GM19240 (cell line): ENCODE measurements around the gene PATZ1.
"Not testable (repeated sequence)": the region's sequence is repeated elsewhere in the genome, so short reads cannot be mapped to it uniquely, and the experiment has no call there.

ENCODE experiments used
- DNase-seq: peaks from one replicate; pipeline ENCODE4 v3.0.0; 2011; ENCODE audit warnings: low spot score; ENCODE audit not compliant: insufficient read length

Gene PATZ1, protein sequence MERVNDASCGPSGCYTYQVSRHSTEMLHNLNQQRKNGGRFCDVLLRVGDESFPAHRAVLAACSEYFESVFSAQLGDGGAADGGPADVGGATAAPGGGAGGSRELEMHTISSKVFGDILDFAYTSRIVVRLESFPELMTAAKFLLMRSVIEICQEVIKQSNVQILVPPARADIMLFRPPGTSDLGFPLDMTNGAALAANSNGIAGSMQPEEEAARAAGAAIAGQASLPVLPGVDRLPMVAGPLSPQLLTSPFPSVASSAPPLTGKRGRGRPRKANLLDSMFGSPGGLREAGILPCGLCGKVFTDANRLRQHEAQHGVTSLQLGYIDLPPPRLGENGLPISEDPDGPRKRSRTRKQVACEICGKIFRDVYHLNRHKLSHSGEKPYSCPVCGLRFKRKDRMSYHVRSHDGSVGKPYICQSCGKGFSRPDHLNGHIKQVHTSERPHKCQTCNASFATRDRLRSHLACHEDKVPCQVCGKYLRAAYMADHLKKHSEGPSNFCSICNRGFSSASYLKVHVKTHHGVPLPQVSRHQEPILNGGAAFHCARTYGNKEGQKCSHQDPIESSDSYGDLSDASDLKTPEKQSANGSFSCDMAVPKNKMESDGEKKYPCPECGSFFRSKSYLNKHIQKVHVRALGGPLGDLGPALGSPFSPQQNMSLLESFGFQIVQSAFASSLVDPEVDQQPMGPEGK

DNA sequence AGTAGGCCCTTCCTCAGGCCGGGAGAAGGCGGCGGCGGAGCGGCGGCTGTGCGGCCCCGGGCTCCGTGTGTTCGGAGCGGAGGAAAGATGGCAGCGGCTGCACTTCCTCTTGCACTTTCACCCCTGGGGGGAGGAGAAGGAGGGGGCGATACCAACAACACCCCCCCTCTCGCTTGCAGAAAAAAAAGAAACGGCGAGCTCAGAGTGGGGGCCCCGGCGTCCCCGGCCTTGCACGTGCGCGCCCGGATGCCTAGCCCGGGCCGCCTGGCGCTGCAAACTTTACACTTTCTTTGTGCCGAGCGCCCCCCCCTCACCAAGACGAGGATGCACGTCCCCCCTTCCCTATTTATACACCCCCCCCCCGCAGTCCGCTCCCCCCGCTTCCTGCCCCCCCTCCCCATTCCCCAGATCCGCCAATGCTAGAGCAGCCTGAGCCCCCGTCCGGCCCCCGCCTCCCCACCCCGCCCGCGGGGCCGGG lies at the start of gene PATZ1:
Gene PATZ1, minus strand, starts transcription at position 92 of the 478 bp plus-strand sequence. CDS start 744 bp downstream, outside the sequence.
- DNase-seq = peak; percentile 62

DNA sequence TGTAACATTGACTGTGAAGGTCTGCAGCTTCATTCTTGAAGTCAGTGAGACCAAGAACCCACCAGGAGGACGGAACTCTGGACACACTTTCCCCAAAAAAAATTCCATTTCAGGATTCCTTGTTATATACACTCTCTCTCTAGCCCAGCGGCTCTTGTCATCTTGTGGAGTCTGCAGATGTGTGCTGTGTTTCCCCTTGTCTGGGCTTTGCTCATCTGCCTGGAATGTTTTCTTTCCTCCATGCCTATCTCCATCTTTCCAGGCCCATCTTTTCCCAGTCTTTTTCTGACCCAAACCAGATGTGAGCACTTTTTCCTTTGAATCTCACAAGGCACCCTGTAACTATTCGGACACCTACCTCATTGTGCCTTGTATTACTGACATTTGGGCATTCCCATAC lies 48.2 kb upstream of the PATZ1 start:
- DNase-seq = no peak

DNA sequence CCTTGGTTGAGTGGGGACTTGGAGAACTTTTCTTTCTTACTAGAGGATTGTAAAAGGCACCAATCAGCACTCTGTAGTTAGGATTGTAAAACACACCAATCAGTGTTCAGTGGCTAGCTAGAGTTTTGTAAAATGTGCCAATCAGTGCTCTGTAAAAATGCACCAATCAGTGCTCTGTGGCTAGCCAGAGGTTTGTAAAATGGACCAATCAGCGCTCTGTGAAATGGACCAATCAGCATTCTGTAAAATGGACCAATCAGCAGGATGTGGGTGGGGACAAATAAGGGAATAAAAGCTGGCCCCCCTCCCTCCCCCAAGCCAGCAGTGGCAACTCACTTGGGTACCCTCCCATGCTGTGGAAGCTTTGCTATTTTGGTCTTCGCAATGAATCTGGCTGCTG lies 47.7 kb upstream of the PATZ1 start:
- no peak for DNase-seq

DNA sequence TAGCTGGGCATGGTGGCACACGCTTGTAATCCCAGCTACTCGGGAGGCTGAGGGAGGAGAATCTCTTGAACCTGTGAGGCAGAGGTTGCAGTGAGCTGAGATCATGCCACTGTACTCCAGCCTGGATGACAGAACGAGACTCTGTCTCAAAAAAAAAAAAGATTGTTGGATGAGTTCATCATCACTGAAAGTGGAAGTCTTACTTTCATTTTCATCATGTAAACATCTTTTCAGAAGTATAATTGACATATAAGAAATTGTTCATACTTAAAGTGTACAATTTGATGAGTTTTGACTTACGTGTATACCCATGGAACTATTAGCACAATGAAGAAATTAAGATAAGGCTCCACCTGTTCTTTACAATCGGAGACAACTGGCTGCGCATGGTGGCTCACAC lies 32.5 kb upstream of the PATZ1 start:
- not testable (repeated sequence) for DNase-seq

DNA sequence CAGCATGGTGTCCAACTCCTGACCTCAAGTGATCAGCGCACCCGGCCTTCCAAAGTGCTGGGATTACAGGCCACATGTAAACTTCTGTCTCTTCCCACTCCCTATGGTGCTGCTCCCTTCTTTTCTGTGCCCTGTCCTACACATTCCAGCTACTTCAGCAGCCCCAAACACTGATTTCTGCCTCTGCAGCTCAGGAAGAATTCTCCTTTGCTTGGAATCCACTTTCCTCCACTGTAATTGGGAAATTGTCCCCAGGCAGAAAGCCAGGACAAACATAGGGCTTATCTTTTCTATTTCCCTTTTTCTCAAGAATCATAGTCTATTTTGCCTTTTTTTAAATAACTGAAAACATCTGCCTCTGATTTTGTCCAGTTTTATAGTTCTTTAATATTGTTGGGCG lies 32.0 kb upstream of the PATZ1 start:
- DNase-seq = no peak

DNA sequence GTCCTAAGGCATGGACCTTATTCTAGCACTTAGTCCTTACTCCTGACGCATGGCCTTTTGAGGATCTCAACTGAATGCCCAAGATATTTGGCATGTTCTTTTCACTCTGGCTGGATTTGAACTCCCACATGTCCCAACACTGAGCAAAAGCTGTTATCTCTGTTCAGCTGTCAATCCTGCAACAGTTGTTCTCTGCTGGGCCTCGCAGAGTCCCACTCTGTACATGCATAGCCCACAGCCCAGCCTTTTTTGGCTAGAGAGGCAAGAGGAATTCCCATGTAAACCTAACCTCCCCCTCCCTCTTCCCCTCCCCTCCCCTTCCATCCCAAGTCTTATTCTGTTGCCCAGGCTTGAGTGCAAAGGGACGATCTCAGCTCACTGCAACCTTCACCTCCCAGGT lies 31.5 kb upstream of the PATZ1 start:
- no peak for DNase-seq

DNA sequence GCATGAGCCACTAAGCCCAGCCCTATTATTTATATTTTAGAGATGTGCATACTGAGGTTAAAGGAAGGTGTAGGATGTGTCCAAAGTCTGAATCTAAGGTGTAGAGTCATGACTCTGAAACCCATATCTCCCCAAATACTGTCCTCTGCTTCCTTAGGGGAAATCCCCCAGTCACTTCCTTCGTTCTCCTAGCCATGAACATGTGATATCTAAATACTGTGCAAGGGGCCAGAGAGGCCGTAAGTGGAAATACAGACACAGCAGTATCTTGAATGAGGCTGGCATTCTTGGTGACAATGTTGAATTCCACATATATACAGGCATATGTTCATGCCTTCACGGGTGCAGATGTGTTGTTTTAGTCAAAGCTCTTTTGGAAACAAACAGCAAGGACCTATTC lies 21.3 kb upstream of the PATZ1 start:
- no peak for DNase-seq

DNA sequence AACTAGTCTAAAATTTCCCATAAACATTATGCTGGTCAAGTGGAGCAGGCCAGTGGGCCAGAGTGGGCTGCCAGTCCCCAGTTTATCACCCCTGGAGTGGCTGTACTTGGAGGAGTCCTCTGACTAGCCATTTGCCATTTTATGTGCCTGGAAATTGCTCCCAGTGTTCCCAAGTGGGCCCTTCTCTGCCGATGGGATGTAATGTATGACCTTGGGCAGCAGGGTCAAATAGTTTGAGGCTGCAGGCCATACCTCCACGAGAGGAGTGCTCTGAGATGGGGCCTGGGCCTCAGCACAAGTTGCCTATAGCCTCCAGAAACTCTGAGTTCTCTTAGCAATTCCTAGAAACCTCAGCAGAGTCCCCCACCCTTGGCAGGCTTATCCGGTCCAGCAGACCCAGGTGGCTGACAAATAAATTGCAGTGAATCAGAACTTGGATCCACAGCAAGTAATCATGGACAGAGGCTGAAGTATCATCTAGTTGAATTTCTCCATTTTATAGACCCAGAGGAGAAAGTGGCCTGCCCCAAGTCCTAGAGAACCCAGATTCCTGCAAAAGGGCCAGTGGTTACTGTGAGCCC lies 17.8 kb upstream of the PATZ1 start:
- DNase-seq = no peak

DNA sequence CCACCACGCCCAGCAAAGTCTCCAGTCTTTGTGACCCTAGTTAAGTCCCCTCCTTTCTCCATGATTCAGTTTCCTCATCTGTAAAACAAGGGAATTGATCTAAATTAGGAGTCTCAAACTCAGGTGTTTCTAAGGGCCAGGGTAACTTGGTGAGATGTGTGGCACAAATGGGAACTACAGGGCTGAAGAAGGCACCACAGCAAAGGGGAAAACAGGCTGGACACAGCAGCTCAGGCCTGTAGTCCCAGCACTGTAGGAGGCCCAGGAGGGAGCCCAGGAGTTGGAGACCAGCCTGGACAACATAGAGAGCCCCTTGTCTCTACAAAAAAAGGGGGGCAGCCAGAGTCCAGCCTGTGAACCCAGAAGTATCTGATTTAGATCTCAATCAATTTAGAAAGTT lies 15.6 kb upstream of the PATZ1 start:
- no peak for DNase-seq

DNA sequence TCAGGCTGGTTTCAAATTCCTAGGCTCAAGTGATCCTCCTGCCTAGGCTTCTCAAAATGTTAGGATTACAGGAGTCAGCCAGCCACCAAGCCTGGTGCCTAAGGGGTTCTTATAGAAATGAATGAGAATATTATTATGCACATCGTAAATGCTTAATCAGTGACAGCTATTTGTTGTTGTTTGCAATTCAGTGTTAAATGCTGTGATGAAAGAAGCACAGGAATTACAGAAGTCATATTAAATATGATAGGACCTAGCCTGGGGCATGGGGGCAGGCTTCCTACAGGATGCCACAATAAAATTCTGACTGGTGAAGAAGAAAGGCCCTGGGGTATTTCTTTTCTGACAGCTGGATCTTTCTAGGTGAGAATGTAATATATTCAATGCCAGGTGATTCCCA lies 13.9 kb upstream of the PATZ1 start:
- no peak for DNase-seq

DNA sequence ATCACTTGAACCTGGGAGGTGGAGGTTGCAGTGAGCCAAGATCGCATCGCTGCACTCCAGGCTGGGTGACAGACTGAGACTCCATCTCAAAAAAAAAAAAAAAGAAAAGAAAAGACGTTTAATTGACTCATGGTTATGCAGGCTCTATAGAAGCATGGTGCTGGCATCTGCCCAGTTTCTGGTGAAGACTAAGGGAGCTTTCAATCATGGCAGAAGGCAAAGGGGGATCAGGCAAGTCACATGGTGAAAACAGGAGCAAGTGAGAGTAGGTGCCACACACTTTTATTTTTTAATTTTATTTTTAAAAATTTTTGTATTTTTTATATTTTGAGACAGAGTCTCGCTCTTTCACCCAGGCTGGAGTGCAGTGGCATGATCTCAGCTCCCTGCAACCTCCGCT lies 8.4 kb upstream of the PATZ1 start:
- no peak for DNase-seq

DNA sequence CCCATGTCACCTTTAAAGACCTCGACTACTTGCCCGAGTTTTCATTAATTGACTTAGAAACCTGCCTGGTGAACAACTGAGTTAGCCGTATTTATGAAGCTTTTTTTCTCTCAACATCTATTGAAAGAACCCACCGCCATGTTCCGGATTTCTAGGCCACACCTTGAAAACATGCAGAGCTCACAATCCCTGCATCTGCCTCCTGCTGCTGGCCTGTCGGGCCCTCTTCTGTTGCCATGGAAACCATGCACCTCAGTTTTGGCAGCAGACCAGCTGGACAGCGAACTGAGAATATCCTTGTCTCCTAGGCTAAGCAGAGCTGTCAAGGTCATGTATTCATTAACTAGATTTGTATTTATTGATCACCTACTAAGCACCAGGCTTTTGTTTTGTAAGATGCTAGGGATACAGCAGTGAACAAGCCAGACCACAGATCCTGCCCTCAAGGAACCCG lies 4.3 kb upstream of the PATZ1 start:
- no peak for DNase-seq

DNA sequence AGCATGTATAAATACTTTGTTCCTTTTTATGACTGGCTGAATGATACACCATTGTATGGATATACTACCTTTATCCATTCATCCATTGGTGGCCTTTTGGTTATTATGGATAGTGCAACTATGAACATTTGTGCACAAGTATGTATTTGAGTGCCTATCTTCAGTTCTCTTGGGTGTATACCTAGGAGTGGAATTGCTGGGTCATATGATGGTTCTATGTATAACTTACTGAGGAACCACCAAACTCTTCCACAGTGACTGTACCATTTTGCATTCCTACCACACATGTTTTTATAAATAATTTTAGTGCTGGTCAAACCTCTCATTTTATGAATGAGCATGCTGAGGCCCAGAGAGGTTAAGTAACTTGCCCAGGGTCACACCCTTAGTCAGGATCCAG lies 3.8 kb upstream of the PATZ1 start:
- no peak for DNase-seq

DNA sequence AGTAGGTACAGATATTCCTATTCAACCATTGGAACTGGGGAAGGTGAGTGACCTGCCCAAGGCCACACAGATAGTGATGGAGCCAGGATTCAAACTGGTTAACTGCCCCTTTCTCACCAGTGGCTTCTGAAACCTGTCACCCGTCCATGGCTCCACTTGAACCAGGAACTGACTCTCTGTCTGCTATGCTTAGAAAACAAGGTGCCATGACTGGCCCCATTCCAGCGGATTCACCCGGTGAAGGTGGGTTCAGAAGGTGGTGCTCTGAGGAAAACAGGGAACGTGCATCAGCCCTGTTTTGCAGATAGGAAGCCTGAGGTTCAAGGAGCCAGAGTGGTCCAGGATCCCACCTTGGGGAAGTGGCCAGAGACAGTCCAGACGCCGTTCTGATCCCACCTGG lies 2.6 kb upstream of the PATZ1 start:
- DNase-seq = no peak

DNA sequence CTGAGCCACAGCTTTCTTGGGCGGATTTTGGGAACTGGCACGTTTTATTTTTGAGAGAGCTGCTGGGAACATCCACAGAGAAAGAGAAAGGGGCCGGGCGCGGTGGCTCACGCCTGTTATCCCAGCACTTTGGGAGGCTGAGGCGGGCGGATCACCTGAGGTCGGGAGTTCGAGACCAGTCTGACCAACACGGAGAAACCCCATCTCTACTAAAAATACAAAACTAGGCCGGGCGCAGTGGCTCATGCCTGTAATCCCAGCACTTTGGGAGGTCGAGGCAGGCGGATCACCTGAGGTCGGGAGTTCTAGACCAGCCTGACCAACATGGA lies 1.8 kb upstream of the PATZ1 start:
- not testable (repeated sequence) for DNase-seq

DNA sequence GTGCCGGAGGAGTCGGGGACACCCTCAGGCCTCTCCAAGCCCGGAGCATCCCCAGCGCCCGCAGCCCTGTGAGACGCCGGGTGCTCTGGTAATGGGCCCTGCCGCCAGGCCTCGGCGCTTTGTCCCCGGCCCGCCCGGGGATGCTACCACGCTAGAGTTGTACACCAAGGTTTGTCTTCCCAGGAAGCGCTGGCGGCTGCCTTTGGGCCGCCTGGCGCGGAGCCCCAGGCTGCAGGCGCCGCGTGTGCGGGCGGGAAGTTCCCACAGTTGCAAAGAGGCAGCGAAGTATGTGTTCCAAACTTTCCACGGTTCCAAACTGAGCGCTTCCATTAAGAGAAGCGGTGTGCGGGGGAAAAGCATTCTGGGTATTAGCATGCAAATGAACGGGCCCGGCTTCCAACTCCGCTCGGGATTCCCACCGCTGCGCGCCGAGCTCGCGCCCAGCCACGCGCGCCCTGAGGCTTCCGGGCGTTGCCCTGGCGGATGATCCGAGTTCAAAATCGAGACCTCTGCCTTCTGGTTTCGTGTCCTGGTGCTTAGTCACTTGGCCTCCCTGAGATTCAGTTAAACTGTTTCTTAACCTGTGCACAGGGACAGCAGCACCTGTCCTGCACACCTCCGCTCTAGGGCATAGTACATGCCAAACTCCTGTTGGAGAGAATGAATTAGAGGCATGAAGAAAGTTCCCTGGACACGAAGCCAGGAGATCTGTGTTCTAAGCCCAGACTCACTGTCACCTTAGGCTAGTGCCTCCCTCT lies 1.3 kb upstream of the PATZ1 start:
- no peak for DNase-seq

DNA sequence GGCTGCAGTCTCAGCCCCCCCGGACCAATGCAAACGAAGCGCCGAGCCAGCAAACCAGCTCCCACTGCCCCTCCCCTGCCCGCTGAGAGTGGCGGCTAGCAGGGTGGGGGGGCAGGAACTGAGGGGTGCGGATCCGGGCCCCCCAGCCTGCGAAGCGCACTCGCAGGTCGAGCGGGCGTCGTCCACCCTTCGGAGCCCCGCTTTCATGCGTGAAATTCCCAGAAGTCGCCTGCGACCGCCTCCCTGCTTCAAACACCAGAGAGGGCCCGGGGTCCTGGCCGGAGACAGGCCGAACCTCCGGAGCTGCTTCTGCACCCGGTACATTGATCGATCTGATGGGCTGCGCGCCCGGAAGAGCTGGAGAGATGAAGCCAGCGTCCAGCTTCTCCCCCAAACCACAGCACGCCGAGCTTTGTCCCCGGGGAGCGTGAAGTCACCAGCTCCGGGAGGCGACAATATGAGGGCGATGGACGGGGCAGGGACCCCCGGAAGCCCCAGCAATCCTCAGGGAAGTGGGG lies 646 bp upstream of the PATZ1 start:
- peak; percentile 49 for DNase-seq

DNA sequence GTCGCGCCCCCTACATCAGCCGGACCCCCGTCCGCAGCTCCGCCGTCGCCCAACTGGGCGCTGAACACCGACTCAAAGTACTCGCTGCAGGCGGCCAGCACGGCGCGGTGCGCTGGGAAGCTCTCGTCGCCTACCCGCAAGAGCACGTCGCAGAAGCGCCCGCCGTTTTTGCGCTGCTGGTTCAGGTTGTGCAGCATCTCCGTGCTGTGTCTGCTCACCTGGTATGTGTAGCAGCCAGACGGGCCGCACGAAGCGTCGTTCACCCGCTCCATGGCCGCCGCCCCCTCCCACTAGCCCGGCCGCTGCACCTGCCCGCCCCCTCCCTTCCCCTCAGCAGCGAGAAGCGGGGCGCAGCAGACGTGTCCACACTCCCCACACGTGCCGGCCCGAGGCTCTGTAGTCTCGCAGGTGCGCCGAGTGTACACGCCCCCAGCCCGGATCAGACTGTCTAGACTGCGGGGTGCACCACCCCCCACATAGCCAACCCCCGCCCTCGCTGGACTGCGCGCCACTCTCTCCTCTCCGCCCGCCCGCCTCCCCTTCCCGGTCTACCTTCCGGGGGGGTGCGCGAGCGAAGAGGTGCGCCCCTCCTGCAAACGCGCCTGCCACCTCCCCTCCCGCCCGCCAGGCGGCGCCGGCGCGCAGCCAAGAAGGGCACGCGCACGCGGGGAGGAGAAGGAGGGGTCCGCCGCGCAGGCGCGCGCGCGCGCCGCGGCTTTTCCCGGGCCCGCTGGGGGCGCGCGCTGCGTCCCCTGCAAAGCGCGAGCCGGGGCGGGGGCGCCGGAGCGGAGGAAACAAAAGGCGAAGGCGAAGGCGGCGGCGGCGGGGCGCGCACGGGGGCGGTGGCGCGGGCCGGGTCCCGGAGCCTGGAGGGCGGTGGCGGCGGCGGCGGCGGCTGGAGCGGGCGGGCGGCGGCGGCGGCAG lies 553 bp downstream of the PATZ1 start:
- peak; percentile 72 for DNase-seq

DNA sequence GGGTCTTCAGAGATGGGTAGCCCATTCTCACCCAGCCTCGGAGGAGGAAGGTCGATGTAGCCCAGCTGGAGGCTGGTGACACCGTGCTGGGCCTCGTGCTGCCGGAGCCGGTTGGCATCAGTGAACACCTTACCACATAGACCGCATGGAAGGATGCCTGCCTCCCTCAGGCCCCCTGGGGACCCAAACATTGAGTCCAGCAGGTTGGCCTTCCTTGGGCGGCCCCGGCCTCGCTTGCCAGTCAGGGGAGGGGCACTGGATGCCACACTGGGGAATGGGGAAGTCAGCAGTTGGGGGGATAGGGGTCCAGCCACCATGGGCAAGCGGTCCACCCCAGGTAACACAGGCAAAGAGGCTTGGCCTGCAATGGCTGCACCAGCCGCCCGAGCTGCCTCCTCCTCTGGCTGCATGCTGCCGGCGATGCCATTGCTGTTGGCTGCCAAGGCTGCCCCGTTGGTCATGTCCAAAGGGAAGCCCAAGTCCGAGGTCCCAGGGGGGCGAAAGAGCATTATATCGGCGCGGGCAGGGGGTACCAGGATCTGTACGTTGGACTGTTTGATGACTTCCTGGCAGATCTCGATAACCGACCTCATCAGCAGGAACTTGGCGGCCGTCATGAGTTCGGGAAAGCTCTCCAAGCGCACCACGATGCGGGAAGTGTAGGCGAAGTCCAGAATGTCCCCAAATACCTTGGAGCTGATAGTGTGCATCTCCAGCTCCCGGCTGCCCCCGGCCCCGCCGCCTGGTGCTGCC lies 1.4 kb downstream of the PATZ1 start:
- no peak for DNase-seq

DNA sequence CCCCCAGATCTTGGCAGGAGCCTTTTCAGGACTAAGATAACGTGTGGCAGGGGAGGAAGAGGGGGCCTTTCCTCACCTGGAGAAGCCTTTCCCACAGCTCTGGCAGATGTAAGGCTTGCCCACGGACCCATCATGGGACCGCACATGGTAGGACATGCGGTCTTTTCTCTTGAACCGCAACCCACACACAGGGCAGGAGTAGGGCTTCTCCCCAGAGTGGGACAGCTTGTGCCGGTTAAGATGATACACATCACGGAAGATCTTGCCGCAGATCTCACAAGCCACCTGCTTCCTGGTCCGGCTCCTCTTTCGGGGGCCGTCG lies 1.9 kb downstream of the PATZ1 start:
- no peak for DNase-seq
